ENCODE measurements around the gene HECW1. TPM values are rescaled to one million over a fixed set of nuclear protein-coding genes. Genes with fewer than 3 reads are reported as not detected.

The HECW1 gene
- polyA plus RNA-seq, 1 donor (not counting 4 experiments of a cell fraction or from before 2014, with no cell fraction given) = not detected

GRCh38 chr7:43249823-43250145, 137.3 kb downstream of the HECW1 start:
- Histone ChIP-seq H3K9me3 (ENCODE audit: control insufficient read depth, low read depth, low read length) (no peaks in the 10 kb centered on the region), H3K36me3 (ENCODE audit: control insufficient read depth in 2 of 2, extremely low read depth in 1 of 2, insufficient read depth in 2 of 2, low read length in 2 of 2) (no peaks in the 10 kb centered on the region), H4K20me1 (ENCODE audit: control insufficient read depth, extremely low read depth, insufficient read depth, low read length) (no peaks in the 10 kb centered on the region), H2AFZ (ENCODE audit: control insufficient read depth, low read length) (no peak overlapping the region), H3K27ac (ENCODE audit: control insufficient read depth, insufficient read depth, low read length) (no peak overlapping the region), H3K79me2 (ENCODE audit: control insufficient read depth, insufficient read depth, low read length) (no peaks in the 10 kb centered on the region), H3K27me3 (ENCODE audit: control insufficient read depth, extremely low read depth, insufficient read depth, low read length) (peaks cover 7% of the 10 kb centered on the region), H3K4me2 (ENCODE audit: control insufficient read depth, extremely low read depth, insufficient read depth, low read depth, low read length) (no peak overlapping the region), H3K9ac (ENCODE audit: control insufficient read depth, extremely low read depth, insufficient read depth, low read length) (no peak overlapping the region), H3K9me1 (ENCODE audit: control insufficient read depth, extremely low read depth, insufficient read depth, low read length) (no peaks in the 10 kb centered on the region), H3K4me1 (ENCODE audit: control insufficient read depth, extremely low read depth, insufficient read depth, low read length) (no peaks in the 10 kb centered on the region), H3K4me3 (ENCODE audit: control insufficient read depth in 2 of 3, extremely low read depth in 1 of 3, insufficient read depth in 2 of 3, low read depth in 1 of 3, low read length in 3 of 3) (no peak overlapping the region)
- no peak for FAIRE-seq
- TF ChIP-seq CTCF (optimal IDR thresholded peaks at IDR 0.05 in 1 of 3, IDR thresholded peaks at IDR 0.05 in 1 of 3, conservative IDR thresholded peaks at IDR 0.05 in 1 of 3; ENCODE audit: extremely low read depth in 1 of 3, insufficient read depth in 2 of 3, low read length in 3 of 3) (no peak), EZH2 (IDR thresholded peaks at IDR 0.05; ENCODE audit: low read length) (no peak)
- dilution Hi-C loops (cut with MboI; ENCODE audit: extremely low pct_ligation_motif_present, low sequenced_read_pairs) = no loop called here
- DNase-seq (ENCODE audit: low read depth, low spot score) = no peak

GRCh38 chr7:43260980-43261878, 148.8 kb downstream of the HECW1 start:
- H4K20me1 ChIP-seq (ENCODE audit: control insufficient read depth, extremely low read depth, insufficient read depth, low read length) = no peaks in the 10 kb centered on the region
- H3K9me1 ChIP-seq (ENCODE audit: control insufficient read depth, extremely low read depth, insufficient read depth, low read length) = no peaks in the 10 kb centered on the region
- H3K27me3 ChIP-seq (ENCODE audit: control insufficient read depth, extremely low read depth, insufficient read depth, low read length) = peaks cover 4% of the 10 kb centered on the region
- H3K9ac ChIP-seq (ENCODE audit: control insufficient read depth, extremely low read depth, insufficient read depth, low read length) = no peak overlapping the region
- H3K36me3 ChIP-seq (ENCODE audit: control insufficient read depth in 2 of 2, extremely low read depth in 1 of 2, insufficient read depth in 2 of 2, low read length in 2 of 2) = no peaks in the 10 kb centered on the region
- DNase-seq (ENCODE audit: low read depth, low spot score) (peak; percentile 23), FAIRE-seq (peak; percentile 91)
- H3K27ac ChIP-seq (ENCODE audit: control insufficient read depth, insufficient read depth, low read length) = no peak overlapping the region
- H3K9me3 ChIP-seq (ENCODE audit: control insufficient read depth, low read depth, low read length) = no peaks in the 10 kb centered on the region
- dilution Hi-C loops (cut with MboI; ENCODE audit: extremely low pct_ligation_motif_present, low sequenced_read_pairs) = no loop called here
- no peak overlapping the region for H3K4me2 ChIP-seq (ENCODE audit: control insufficient read depth, extremely low read depth, insufficient read depth, low read depth, low read length)
- no peaks in the 10 kb centered on the region for H3K79me2 ChIP-seq (ENCODE audit: control insufficient read depth, insufficient read depth, low read length)
- TF ChIP-seq CTCF (optimal IDR thresholded peaks at IDR 0.05 in 1 of 3, IDR thresholded peaks at IDR 0.05 in 1 of 3, conservative IDR thresholded peaks at IDR 0.05 in 1 of 3; ENCODE audit: extremely low read depth in 1 of 3, insufficient read depth in 2 of 3, low read length in 3 of 3) = peak; percentile 86 to 98 (median 87)
- no peak for TF ChIP-seq EZH2 (IDR thresholded peaks at IDR 0.05; ENCODE audit: low read length)
- no peak overlapping the region for H3K4me3 ChIP-seq (ENCODE audit: control insufficient read depth in 2 of 3, extremely low read depth in 1 of 3, insufficient read depth in 2 of 3, low read depth in 1 of 3, low read length in 3 of 3)
- no peaks in the 10 kb centered on the region for H3K4me1 ChIP-seq (ENCODE audit: control insufficient read depth, extremely low read depth, insufficient read depth, low read length)
- H2AFZ ChIP-seq (ENCODE audit: control insufficient read depth, low read length) = no peak overlapping the region

Data from keratinocyte (primary cell).